Peyer's patch (tissue), 4 donors: Measurements from ENCODE around the gene TMEM63A. TPM values are rescaled to one million over a fixed set of nuclear protein-coding genes. Genes with fewer than 3 reads are reported as not detected.

ENCODE experiments used
- DNase-seq, 3 donors: peaks; one replicate each; pipeline ENCODE4 v3.0.0-alpha.2; 2017 to 2019
- H3K27ac ChIP-seq, 4 donors: fragments of 200-600 bp; sonication (generic); one replicate each; pipeline ENCODE4 v1.5.1; 2016 to 2019
- H3K27me3 ChIP-seq, 2 donors: fragments of 200-600 bp; sonication (generic); one replicate each; pipeline ENCODE4 v1.5.1; 2019
- H3K36me3 ChIP-seq, 3 donors: fragments of 200-600 bp; sonication (generic); one replicate each; pipeline ENCODE4 v1.5.1; 2016 to 2019
- H3K4me1 ChIP-seq, 4 donors: fragments of 200-600 bp; sonication (generic); one replicate each; pipeline ENCODE4 v1.5.1; 2016 to 2019
- H3K4me3 ChIP-seq, 4 donors: fragments of 200-600 bp; sonication (generic); 1 replicate in 3 of 4; 2 replicates in 1 of 4; pipeline ENCODE4 v1.5.1; 2016 to 2019; ENCODE audit warnings: mild to moderate bottlenecking in 1 of 4
- H3K9me3 ChIP-seq, 4 donors: fragments of 200-600 bp; sonication (generic); one replicate each; pipeline ENCODE4 v1.5.1; 2016 to 2019; ENCODE audit warnings: mild to moderate bottlenecking in 1 of 4
- POLR2A ChIP-seq, 2 donors: fragments of 450-650 bp; IDR thresholded peaks; one replicate each; pipeline ENCODE4 v1.5.1; 2017; ENCODE audit warnings: antibody characterized with exemption in 2 of 2, mild to moderate bottlenecking in 2 of 2, moderate library complexity in 2 of 2
- total RNA-seq, 4 donors: library from RNA; depleted of rRNA; stranded (reverse); fragments of >200 nt; gene quantifications; one replicate each; pipeline ENCODE4 v1.1.0, GENCODE V29; 2016
- TF ChIP-seq, protein P1 (sequence below), 6 experiments: fragments of 450-650 bp in 4 of 6; fragments of 200-600 bp in 2 of 6; sonication (generic) in 1 of 6; IDR thresholded peaks; one replicate each; pipeline ENCODE4 v1.5.1; 2017 to 2019; ENCODE audit warnings: antibody characterized with exemption in 6 of 6, mild to moderate bottlenecking in 3 of 6, moderate library complexity in 1 of 6

The TMEM63A gene
- total RNA-seq, 4 donors from 2014 or later: 77.8 to 339 (median 275) TPM

DNA sequence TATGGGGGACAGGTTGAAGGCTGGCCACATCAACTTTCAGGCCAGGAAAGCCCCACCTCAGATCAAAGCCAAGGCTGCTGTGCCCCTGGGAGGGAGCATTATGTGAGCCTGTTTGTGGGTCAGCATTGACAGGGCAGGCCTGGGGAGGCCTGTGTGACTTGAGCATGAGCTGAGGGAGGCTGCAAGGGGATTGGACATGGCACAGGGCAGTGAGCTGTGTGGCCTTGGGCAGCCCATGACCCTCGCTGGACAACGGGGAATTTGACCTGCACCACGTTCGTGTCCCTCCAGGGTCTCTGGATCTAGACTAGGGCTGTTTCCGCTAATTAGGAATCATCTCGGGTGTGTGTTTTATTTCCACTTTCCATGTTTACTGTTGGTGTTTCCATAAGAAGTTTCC, 24.3 kb upstream of the TMEM63A start:
- Histone ChIP-seq H3K4me1 (peaks cover 0 to 5% (median under 1%) of the 10 kb centered on the region in 4 donors), H3K36me3 (no peaks in the 10 kb centered on the region), H3K27me3 (no peaks in the 10 kb centered on the region), H3K27ac (no peak overlapping the region), H3K9me3 (no peaks in the 10 kb centered on the region), H3K4me3 (no peak overlapping the region)
- no peak for DNase-seq
- TF ChIP-seq POLR2A (IDR thresholded peaks at IDR 0.05): no peak
- TF ChIP-seq, protein P1, sequence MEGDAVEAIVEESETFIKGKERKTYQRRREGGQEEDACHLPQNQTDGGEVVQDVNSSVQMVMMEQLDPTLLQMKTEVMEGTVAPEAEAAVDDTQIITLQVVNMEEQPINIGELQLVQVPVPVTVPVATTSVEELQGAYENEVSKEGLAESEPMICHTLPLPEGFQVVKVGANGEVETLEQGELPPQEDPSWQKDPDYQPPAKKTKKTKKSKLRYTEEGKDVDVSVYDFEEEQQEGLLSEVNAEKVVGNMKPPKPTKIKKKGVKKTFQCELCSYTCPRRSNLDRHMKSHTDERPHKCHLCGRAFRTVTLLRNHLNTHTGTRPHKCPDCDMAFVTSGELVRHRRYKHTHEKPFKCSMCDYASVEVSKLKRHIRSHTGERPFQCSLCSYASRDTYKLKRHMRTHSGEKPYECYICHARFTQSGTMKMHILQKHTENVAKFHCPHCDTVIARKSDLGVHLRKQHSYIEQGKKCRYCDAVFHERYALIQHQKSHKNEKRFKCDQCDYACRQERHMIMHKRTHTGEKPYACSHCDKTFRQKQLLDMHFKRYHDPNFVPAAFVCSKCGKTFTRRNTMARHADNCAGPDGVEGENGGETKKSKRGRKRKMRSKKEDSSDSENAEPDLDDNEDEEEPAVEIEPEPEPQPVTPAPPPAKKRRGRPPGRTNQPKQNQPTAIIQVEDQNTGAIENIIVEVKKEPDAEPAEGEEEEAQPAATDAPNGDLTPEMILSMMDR (IDR thresholded peaks at IDR 0.05): no peak

DNA sequence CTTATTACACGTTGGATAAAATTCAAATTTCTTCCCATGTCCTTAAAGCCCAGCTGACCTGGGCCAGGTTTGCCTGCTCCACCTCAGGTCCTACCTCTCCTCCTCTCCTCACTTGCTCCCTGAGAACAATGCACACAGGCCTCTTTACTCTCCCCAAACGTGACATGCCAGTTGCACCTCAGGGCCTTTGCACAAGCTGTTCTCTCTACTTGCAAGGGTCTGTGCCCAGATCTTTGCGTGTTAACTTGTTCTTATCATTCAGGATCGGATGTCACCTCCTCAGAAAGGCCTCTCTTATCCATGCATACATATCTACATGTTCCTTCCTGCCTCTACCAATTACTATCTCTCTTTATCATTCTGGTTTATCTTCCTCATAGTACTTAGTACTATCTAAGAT, 21.4 kb upstream of the TMEM63A start:
- H3K4me3 ChIP-seq: no peak overlapping the region
- no peaks in the 10 kb centered on the region for H3K27me3 ChIP-seq
- TF ChIP-seq POLR2A (IDR thresholded peaks at IDR 0.05): no peak
- TF ChIP-seq, protein P1 (IDR thresholded peaks at IDR 0.05): no peak
- peaks cover 0 to 4% (median 0%) of the 10 kb centered on the region in 4 donors for H3K4me1 ChIP-seq
- DNase-seq: no peak
- H3K9me3 ChIP-seq: no peaks in the 10 kb centered on the region
- H3K36me3 ChIP-seq: no peaks in the 10 kb centered on the region
- H3K27ac ChIP-seq: no peak overlapping the region

DNA sequence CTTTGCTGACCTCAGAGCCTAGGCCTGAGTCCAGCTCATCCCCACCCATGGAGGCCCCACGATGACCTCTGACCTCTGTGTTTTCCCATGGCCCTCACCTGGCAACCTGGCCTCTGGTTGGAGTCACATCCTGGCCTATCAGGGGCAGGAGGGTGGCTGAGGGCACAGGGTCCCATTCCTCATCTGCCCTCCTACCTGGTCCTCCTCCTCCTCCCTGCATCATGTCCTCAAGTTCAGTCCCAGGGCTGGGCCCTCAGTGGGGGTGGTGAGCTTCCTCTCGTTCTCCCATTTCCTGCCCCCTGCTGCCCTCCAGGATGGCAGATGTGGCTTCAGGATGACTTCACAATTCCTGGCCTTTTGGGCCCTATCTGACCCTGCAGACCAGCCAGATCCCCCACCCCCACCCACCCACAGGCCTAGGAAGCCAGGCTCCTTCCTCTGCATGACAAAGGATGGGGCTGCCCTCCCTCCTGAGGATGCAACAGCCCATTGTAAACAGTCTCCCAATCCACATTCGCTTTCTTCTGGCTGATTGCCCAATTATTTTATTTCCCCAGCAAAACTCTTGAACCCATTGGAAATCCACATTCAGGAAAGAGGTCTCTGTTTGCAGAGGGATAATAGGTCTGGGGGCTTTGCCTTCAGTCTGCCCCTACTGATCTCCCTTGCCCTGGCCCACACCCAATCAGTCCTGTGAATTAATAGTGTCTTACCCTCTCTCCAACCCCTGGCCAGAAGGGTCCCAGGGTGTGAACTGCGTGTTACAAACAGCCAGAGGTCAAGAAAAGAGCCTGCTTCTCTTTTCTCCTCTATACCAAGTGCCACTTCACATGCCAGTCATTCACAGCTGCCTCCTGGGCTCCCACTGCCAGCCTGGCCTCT, 17.1 kb upstream of the TMEM63A start:
- TF ChIP-seq, protein P1 (IDR thresholded peaks at IDR 0.05): no peak
- no peak for TF ChIP-seq POLR2A (IDR thresholded peaks at IDR 0.05)
- no peaks in the 10 kb centered on the region for H3K9me3 ChIP-seq
- H3K27ac ChIP-seq: peak overlapping the region in 1 of 4 donors; percentile 75
- peaks cover 0 to 18% (median 14%) of the 10 kb centered on the region in 4 donors for H3K4me1 ChIP-seq
- DNase-seq: no peak
- H3K36me3 ChIP-seq: no peaks in the 10 kb centered on the region
- H3K4me3 ChIP-seq: no peak overlapping the region
- no peaks in the 10 kb centered on the region for H3K27me3 ChIP-seq

DNA sequence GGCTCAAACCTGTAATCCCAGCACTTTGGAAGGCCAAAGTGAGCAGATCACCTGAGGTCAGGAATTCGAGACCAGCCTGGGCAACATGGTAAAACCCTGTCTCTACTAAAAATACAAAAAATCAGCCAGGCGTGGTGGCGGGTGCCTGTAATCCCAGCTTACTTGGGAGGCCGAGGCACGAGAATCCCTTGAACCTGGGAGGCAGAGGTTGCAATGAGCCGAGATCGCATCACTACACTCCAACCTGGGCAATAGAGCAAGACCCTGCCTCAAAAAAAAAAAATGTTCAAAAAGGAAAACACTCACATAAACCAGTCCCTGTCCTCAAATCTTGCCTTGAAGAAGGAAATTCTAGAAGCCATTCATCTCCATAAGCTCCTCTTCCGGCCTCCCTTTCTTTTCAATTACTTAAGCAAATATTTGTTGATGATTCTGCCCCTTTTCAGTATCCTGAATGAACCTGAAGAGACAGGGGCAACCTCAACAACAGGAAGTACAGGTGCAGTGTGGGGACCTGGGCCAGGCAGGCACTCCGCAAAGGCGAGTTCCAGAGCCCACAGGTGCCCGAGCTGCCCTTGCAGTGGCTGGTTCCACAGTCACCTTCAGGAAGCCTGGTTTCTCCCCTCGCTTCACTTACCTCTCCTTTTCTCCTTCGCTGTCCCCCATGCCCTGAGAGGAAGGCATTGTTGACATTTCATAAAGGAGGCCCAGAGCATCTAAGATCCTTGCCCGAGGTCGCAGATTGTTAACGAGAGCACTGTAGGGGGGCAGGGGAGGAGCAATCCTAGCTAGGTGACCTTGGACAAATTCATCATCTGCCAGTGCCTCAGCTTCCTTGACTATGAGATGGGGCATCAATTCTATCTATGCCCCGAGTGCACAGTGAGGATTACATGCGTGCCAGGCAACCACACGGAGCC, 15.7 kb upstream of the TMEM63A start:
- peak in 2 of 3 donors; percentile 73 to 78 for DNase-seq
- Histone ChIP-seq H3K27me3 (no peaks in the 10 kb centered on the region), H3K4me3 (no peak overlapping the region), H3K27ac (peak overlapping the region in 2 of 4 donors; percentile 63 to 75), H3K36me3 (no peaks in the 10 kb centered on the region), H3K4me1 (peaks cover 0 to 18% (median 14%) of the 10 kb centered on the region in 4 donors), H3K9me3 (no peaks in the 10 kb centered on the region)
- TF ChIP-seq, protein P1 (IDR thresholded peaks at IDR 0.05): no peak
- TF ChIP-seq POLR2A (IDR thresholded peaks at IDR 0.05): no peak

DNA sequence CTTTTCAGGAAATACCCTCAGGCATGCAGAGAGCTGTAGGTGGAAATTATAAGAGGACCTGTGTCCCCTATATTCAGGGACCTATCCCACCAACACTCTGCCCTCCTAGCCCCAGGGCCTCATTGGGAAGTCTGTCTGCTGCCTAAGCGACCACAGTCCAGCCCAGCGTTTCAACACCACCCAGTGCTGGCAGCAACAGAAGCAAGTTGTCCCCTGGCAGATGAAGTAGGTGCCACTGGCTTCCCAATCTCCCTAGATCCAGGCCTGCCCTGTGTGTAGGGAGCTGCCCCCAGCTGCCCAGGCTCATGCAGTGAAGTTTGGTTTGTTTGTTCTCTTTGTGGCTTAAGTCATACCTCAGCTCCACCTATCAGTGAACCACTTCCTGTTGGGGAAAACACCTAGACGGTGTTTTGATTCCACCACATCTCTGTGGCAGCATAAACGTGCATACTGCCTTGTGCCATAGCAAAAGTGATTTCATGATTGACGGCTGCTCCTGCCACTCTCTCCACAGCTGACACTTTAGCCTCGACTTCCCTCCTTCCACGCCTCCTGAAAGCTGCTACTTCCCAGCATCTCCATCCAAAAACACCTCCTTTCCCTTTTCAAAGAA, 14.9 kb upstream of the TMEM63A start:
- peak in 2 of 3 donors; percentile 79 to 85 for DNase-seq
- H3K36me3 ChIP-seq: no peaks in the 10 kb centered on the region
- peak overlapping the region in 2 of 4 donors; percentile 63 to 75 for H3K27ac ChIP-seq
- no peak overlapping the region for H3K4me3 ChIP-seq
- peaks cover 0 to 18% (median 14%) of the 10 kb centered on the region in 4 donors for H3K4me1 ChIP-seq
- TF ChIP-seq, protein P1 (IDR thresholded peaks at IDR 0.05): no peak
- no peaks in the 10 kb centered on the region for H3K9me3 ChIP-seq
- no peaks in the 10 kb centered on the region for H3K27me3 ChIP-seq
